Measurements from ENCODE around the gene SOX15. TPM values are rescaled to one million over a fixed set of nuclear protein-coding genes. Genes with fewer than 3 reads are reported as not detected.

Gene SOX15
- polyA plus RNA-seq, 1 donor from 2014 or later = 0.47 TPM

- Histone ChIP-seq H3K36me3 (ENCODE audit: insufficient read depth, low read length) (no peaks in the 10 kb centered on the region), H3F3A (ENCODE audit: insufficient read depth, low read length, poor library complexity, severe bottlenecking) (no peaks in the 10 kb centered on the region), H3K4me2 (ENCODE audit: low read length) (peak within 1 kb of the TSS; percentile 100), H3K27ac (ENCODE audit: low read length) (peak within 1 kb of the TSS; percentile 92), H2AFZ (ENCODE audit: low read depth, low read length) (peak within 1 kb of the TSS; percentile 79), H3K9ac (ENCODE audit: low read length) (peak within 1 kb of the TSS; percentile 89), H3K9me3 (ENCODE audit: low read length) (no peaks in the 10 kb centered on the region), H3K4me3 (ENCODE audit: low read length) (peak within 1 kb of the TSS; percentile 90), H3K79me2 (replicated peaks; ENCODE audit: insufficient read depth, low read length) (peaks cover 18% of the 10 kb centered on the region), H3K9me2 (ENCODE audit: insufficient read depth, low read length) (no peaks in the 10 kb centered on the region), H3K27me3 (ENCODE audit: insufficient read depth, low read depth, low read length) (no peaks in the 10 kb centered on the region), H4K20me1 (ENCODE audit: insufficient read depth) (no peaks in the 10 kb centered on the region)
- TF ChIP-seq EZH2 (IDR thresholded peaks at IDR 0.05; ENCODE audit: borderline replicate concordance, insufficient read depth, low read length, poor library complexity, severe bottlenecking) (no peak), EP300 (conservative IDR thresholded peaks at IDR 0.05; ENCODE audit: poor library complexity, severe bottlenecking) (peak; percentile 18), RAD21 (conservative IDR thresholded peaks at IDR 0.05) (no peak), TAF1 (IDR thresholded peaks at IDR 0.05; ENCODE audit: low read depth) (no peak), POLR2AphosphoS5 (IDR thresholded peaks at IDR 0.05) (peak; percentile 90), REST (IDR thresholded peaks at IDR 0.05; ENCODE audit: borderline replicate concordance) (peak; percentile 57), SMC3 (conservative IDR thresholded peaks at IDR 0.05; ENCODE audit: poor library complexity) (no peak), MXI1 (conservative IDR thresholded peaks at IDR 0.05; ENCODE audit: poor library complexity, severe bottlenecking) (peak; percentile 89)
- TF ChIP-seq, protein P1, sequence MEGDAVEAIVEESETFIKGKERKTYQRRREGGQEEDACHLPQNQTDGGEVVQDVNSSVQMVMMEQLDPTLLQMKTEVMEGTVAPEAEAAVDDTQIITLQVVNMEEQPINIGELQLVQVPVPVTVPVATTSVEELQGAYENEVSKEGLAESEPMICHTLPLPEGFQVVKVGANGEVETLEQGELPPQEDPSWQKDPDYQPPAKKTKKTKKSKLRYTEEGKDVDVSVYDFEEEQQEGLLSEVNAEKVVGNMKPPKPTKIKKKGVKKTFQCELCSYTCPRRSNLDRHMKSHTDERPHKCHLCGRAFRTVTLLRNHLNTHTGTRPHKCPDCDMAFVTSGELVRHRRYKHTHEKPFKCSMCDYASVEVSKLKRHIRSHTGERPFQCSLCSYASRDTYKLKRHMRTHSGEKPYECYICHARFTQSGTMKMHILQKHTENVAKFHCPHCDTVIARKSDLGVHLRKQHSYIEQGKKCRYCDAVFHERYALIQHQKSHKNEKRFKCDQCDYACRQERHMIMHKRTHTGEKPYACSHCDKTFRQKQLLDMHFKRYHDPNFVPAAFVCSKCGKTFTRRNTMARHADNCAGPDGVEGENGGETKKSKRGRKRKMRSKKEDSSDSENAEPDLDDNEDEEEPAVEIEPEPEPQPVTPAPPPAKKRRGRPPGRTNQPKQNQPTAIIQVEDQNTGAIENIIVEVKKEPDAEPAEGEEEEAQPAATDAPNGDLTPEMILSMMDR (IDR thresholded peaks at IDR 0.05; ENCODE audit: poor library complexity, severe bottlenecking) = no peak
Observed at GRCh38 chr17:7561589-7562207, 28.2 kb downstream of the SOX15 start, which contains the start of gene SENP3. Gene SENP3, plus strand, starts transcription at chr17:7561919. Its CDS starts 1,158 bp downstream, at chr17:7563077.

DNA sequence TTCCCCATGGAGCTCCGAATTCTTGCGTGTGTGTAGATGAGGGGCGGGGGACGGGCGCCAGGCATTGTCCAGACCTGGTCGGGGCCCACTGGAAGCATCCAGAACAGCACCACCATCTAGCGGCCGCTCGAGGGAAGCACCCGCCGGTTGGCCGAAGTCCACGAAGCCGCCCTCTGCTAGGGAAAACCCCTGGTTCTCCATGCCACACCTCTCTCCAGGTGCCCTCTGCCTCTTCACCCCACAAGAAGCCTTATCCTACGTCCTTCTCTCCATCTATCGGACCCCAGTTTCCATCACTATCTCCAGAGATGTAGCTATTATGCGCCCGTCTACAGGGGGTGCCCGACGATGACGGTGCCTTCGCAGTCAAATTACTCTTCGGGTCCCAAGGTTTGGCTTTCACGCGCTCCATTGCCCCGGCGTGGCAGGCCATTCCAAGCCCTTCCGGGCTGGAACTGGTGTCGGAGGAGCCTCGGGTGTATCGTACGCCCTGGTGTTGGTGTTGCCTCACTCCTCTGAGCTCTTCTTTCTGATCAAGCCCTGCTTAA, 28.8 kb downstream of the SOX15 start:
- Histone ChIP-seq H4K20me1 (ENCODE audit: insufficient read depth) (no peaks in the 10 kb centered on the region), H3K9me3 (ENCODE audit: low read length) (no peaks in the 10 kb centered on the region), H3K9ac (ENCODE audit: low read length) (peak overlapping the region; percentile 89), H3K27me3 (ENCODE audit: insufficient read depth, low read depth, low read length) (no peaks in the 10 kb centered on the region), H3K79me2 (replicated peaks; ENCODE audit: insufficient read depth, low read length) (peaks cover 18% of the 10 kb centered on the region), H3F3A (ENCODE audit: insufficient read depth, low read length, poor library complexity, severe bottlenecking) (no peaks in the 10 kb centered on the region), H3K27ac (ENCODE audit: low read length) (peak overlapping the region; percentile 92), H3K36me3 (ENCODE audit: insufficient read depth, low read length) (no peaks in the 10 kb centered on the region), H3K4me2 (ENCODE audit: low read length) (peak overlapping the region; percentile 81), H2AFZ (ENCODE audit: low read depth, low read length) (peak overlapping the region; percentile 79), H3K9me2 (ENCODE audit: insufficient read depth, low read length) (no peaks in the 10 kb centered on the region), H3K4me3 (ENCODE audit: low read length) (peak overlapping the region; percentile 90)
- TF ChIP-seq SMC3 (conservative IDR thresholded peaks at IDR 0.05; ENCODE audit: poor library complexity) (peak; percentile 83), TAF1 (IDR thresholded peaks at IDR 0.05; ENCODE audit: low read depth) (no peak), EZH2 (IDR thresholded peaks at IDR 0.05; ENCODE audit: borderline replicate concordance, insufficient read depth, low read length, poor library complexity, severe bottlenecking) (no peak), POLR2AphosphoS5 (IDR thresholded peaks at IDR 0.05) (peak; percentile 5), MXI1 (conservative IDR thresholded peaks at IDR 0.05; ENCODE audit: poor library complexity, severe bottlenecking) (no peak), RAD21 (conservative IDR thresholded peaks at IDR 0.05) (peak; percentile 89), REST (IDR thresholded peaks at IDR 0.05; ENCODE audit: borderline replicate concordance) (no peak), EP300 (conservative IDR thresholded peaks at IDR 0.05; ENCODE audit: poor library complexity, severe bottlenecking) (no peak)
- TF ChIP-seq, protein P1 (IDR thresholded peaks at IDR 0.05; ENCODE audit: poor library complexity, severe bottlenecking) = peak; percentile 91
